Fibroblast of pulmonary artery (primary cell): ENCODE results near the gene SEPHS1.
"Not testable (repeated sequence)": the region's sequence is repeated elsewhere in the genome, so short reads cannot be mapped to it uniquely, and the experiment has no call there.

Experiments
- DNase-seq: peaks from one replicate; pipeline ENCODE4 v3.0.0-alpha.2; 2010; ENCODE audit warnings: low read depth
- H3K4me3 ChIP-seq: replicated peaks from 2 replicates; pipeline ENCODE4 v1.5.1; 2011; ENCODE audit warnings: low read depth, mild to moderate bottlenecking, control low read depth, low read length, moderate library complexity
- CTCF ChIP-seq: IDR thresholded peaks from 2 replicates; pipeline ENCODE4 v1.5.1; 2011; ENCODE audit warnings: mild to moderate bottlenecking, control low read depth, low read length, inconsistent platforms; ENCODE audit errors: missing control alignments

Gene SEPHS1

GRCh38 chr10:13338390-13339110, 9.5 kb downstream of the SEPHS1 start:
- peak; percentile 60 for DNase-seq
- H3K4me3 ChIP-seq: no peak overlapping the region
- no peak for TF ChIP-seq CTCF

GRCh38 chr10:13337827-13338196, 10.3 kb downstream of the SEPHS1 start:
- no peak overlapping the region for H3K4me3 ChIP-seq
- TF ChIP-seq CTCF: no peak

GRCh38 chr10:13337128-13337826, 10.8 kb downstream of the SEPHS1 start:
- no peak for TF ChIP-seq CTCF
- no peak overlapping the region for H3K4me3 ChIP-seq
- DNase-seq: no peak

More at GRCh38 chr10:13337827-13338196, 10.3 kb downstream of the SEPHS1 start:
- no peak for DNase-seq

GRCh38 chr10:13335881-13336280, 12.2 kb downstream of the SEPHS1 start:
- DNase-seq: no peak
- TF ChIP-seq CTCF: no peak

GRCh38 chr10:13334556-13334955, 13.5 kb downstream of the SEPHS1 start:
- H3K4me3 ChIP-seq: no peak overlapping the region
- DNase-seq: no peak
- no peak for TF ChIP-seq CTCF

More at GRCh38 chr10:13335881-13336280, 12.2 kb downstream of the SEPHS1 start:
- H3K4me3 ChIP-seq: no peak overlapping the region

- no peak overlapping the region for H3K4me3 ChIP-seq
- no peak for TF ChIP-seq CTCF
- DNase-seq: no peak
These were observed 16.4 kb downstream of the SEPHS1 start for GRCh38 chr10:13331646-13332045.

GRCh38 chr10:13330980-13331379, 17.1 kb downstream of the SEPHS1 start:
- H3K4me3 ChIP-seq, DNase-seq: not testable (repeated sequence)
